MM.1S (cell line): ENCODE data around the gene DEPDC1.

Experiments
- CTCF ChIP-seq: fragments of 300-600 bp; sonication (generic); IDR thresholded peaks from 2 replicates; pipeline ENCODE4 v1.5.1; 2016; ENCODE audit warnings: antibody characterized with exemption, low read length, mixed read lengths
- EZH2phosphoT487 ChIP-seq: fragments of 300-600 bp; sonication (generic); IDR thresholded peaks from 2 replicates; pipeline ENCODE4 v1.6.1; 2018; ENCODE audit warnings: antibody characterized with exemption, low read length

GRCh38 chr1:68503085-68503484, 6.2 kb upstream of the DEPDC1 start:
- no peak for TF ChIP-seq CTCF
- no peak for TF ChIP-seq EZH2phosphoT487
